ENCODE measurements around the gene EXD3. TPM values are rescaled to one million over a fixed set of nuclear protein-coding genes. Genes with fewer than 3 reads are reported as not detected.

The EXD3 gene, protein sequence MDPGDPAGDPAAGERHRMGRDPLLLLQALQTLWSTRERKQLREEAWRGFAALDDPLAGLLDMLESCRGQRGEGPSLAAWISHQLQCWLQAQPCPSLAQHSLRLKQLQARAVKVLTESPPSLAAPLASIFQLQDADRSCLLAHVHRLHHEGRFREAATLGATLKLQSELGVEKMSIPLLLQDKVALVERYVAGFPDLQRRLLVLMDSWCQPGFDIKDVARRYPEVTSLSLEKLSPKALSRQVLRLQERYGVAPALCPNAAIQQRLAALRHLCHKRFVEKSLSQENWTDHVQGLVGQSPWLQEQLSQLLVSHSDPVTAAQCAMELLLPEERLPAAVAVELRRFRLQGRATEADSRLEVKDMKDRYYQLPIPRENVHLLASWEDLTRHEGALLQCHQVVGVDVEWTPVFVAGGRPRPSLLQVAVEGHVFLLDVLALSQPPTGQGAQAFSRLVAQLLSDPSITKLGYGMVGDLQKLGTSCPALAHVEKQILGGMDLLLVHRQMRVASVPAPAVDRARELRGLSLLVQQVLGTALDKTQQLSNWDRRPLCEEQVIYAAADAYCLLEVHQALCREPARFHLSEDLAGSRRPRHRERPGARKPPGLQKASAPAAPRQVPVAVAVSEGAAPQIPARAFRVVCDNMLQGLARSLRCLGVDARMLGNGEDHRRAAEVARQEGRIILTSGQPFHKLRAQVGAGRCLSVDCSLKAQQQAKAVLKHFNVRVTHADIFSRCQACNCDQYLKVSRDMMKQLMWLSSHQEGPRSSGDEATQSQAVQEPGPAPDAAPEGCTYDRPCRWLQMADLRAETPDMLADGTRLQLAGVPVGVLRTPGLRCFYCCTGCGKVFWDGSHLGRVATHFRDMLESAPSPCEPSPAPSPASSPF
- total RNA-seq = 9.5 TPM

DNA sequence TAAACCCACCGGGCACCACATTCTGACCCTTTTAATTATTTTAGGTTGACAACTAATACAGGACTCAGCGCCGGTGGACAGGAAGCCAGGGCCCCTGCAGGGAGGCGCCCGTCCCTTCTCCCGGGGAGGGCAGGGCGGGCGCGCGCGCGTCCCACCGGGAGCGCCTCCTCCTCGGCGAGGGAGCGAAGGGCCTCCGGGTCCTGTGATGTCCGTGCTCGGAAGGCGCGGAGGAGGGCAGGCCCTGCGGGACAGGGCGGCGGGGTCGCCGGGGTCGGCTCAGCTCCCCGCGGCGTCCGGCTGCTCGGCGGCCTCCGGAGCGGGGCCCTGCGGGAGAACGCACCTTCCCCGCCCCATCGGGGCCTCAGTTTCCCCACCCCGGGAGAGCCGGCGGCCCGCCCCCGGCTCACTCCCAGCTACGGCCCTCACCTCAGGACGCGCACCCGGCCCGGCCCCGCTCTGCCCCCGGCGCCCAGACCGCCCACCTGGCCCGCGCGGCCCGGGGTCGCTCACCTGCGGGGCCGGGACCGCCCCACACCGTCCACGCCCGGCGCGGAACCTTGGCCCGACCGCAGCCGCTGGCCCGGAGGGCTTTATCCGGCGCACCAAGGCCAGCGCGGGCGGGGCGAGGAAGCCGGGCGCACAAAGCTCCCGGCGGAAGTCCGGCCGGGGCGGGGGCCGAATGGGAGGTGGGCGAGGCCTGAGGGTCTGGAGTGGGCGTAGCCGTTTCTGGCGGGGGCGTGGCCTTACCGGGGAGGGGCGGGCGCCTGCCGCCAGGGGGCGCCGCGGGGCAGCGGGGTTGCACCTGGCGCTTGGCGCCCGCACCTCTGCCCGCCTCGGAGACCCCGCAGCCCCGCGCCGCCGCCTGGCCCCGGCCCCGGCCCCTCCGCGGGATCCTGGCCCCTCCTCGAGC lies at the start of gene EXD3, which contains the start of gene NOXA1:
TSS of gene EXD3 (minus strand) at position 559 of the 910 bp plus-strand sequence. CDS start 27,805 bp downstream, outside the sequence.
TSS of gene NOXA1 (plus strand) at position 790 of the 910 bp plus-strand sequence. CDS start 137 bp downstream, outside the sequence.

DNA sequence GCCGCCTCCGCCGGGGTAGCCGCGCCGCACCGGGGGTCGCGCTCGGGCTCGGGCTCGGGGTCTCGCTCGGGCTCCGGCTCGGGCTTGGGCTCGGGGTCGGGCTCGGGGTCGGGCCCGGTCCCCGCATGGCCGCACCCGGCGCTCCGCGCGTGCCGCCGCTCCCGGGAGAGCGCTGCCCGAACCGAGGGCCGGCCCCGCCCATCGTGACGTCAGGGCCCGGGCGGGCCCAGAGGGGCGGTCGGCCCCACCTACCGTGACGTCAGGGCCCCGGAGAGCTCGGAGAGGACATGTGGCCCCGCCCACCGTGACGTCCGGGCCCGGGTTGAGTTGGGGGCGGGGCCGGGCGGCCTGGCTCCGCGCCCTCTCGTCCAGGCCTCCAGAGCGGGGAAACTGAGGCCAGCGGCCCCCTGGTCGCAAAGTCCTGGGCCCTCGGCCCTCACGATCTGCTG lies 36.2 kb upstream of the EXD3 start, which contains the start of gene NSMF:
TSS of gene NSMF (minus strand) at position 183 of the 449 bp plus-strand sequence. CDS start 232 bp downstream, outside the sequence.

DNA sequence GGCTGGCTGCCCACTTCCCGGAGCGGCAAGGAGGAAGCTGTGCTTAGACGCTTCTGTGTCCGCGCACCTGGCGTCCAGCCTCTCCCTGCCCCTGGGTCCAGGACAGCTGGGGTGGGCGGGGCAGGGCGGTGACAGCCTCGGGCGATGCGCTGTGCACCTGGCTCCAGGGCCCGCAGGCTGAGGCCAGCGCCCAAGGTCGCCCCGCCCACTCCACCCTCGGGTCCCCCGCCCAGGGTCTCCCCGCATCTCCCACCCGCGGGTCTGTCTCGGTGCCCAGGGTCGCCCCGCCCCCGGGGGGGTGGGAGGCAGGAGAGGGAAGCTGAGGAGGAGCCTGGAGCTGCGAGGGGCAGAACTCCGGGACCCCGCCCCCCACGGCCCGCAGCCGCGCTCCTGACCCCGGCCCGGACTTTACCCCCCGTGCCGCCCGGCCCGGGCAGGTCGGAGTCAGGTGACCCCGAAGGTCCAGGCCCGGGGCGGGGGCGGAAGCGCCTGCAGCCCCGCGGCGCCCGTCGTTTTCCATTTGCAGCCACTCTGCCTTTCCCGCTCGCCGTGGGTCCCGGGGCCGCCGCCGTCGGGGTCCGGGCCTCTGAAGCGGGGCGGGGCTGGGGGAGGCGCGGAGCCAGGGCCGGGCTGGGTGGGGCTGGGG lies 18.4 kb upstream of the EXD3 start, which contains the start of gene ENTPD8:
TSS of gene ENTPD8 (minus strand) at position 69 of the 646 bp plus-strand sequence. CDS start 3,072 bp downstream, outside the sequence.

DNA sequence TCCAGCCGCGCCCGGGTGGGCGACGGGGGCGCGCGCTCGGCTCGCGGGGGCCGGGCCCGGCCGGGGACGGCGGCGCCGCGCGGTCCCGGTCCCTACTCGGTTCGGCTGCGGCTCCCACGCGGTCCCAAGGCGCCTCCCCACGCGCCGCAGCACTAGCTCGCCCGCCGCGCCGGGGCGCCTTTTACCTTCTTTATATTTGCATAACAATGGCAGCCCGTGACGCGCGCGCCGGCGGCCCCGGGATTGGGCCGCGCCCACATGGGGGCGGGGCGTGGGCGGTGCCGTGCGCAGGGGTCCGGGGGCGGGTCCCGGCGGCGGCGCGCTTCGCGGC lies 120.9 kb downstream of the EXD3 start, which contains the start of gene NRARP:
TSS of gene NRARP (minus strand) at position 154 of the 331 bp plus-strand sequence. CDS start 343 bp downstream, outside the sequence.

DNA sequence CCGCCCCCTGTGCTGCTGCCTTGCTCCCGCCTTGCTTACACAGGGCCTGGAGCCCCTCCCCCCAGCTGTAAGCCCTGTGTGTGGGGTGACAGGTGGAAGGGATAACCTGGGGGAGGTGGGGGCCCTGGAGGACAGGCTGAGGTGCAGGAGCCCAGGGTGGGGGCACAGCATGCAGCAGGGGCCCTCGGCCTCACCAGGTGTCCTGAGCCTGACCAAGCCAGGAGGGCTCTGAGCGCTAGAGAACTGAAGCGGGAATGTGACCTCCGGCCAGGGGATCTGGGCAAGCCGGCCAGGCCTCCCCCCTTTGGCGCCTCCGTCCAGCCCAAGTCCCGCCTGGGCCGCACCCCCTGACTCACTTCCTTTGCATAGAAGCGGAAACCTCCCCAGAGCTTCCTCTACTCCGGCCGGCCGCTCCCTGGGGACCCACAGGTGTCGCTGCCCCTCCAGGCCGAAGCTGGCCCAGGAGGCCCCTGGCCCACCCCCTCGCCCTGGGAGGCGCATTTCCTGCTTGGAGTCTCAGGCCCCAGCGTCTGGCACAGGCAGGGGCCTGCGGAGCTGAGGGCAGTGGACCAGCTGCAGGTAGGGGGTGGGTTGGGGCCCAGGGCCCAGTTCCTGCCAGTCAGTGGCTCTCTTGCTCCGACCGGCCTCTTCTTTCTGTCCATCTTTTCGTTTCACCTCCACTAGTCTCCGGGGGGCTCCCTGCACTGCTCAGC lies 145.5 kb downstream of the EXD3 start, which contains the start of gene TOR4A:
TSS of gene TOR4A (plus strand) at position 398 of the 713 bp plus-strand sequence. CDS start 964 bp downstream, outside the sequence.

Other genes starting within 250 kb of the EXD3 start
- gene ANAPC2, start 234.6 kb downstream of the EXD3 start, total RNA-seq = 24.0 TPM
- gene SSNA1, start 234.5 kb downstream of the EXD3 start, total RNA-seq = 27.5 TPM
- 7.8 TPM for gene TPRN, start 222.4 kb downstream of the EXD3 start, total RNA-seq
- 38.8 TPM for gene TMEM203, start 217.5 kb downstream of the EXD3 start, total RNA-seq
- gene NDOR1, start 217.5 kb downstream of the EXD3 start, total RNA-seq = 3.9 TPM
- 1.8 TPM for gene RNF208, start 200.9 kb downstream of the EXD3 start, total RNA-seq
- gene CYSRT1, start 198.0 kb downstream of the EXD3 start, total RNA-seq = 0.92 TPM
- not detected for gene RNF224, start 195.7 kb downstream of the EXD3 start, total RNA-seq
- gene SLC34A3, start 192.3 kb downstream of the EXD3 start, total RNA-seq = not detected
- 213 TPM for gene TUBB4B, start 181.9 kb downstream of the EXD3 start, total RNA-seq
- gene STPG3, start 171.9 kb downstream of the EXD3 start, total RNA-seq = not detected
- 38.8 TPM for gene NELFB, start 167.8 kb downstream of the EXD3 start, total RNA-seq
- gene TOR4A, start 145.4 kb downstream of the EXD3 start, total RNA-seq = 0.92 TPM
- 5.8 TPM for gene NRARP, start 120.9 kb downstream of the EXD3 start, total RNA-seq
- gene NOXA1, start 231 bp upstream of the EXD3 start, total RNA-seq = 1.6 TPM
- not detected for gene ENTPD8, start 18.2 kb upstream of the EXD3 start, total RNA-seq
- gene NSMF, start 36.2 kb upstream of the EXD3 start, total RNA-seq = 54.2 TPM
- gene PNPLA7, start 127.2 kb upstream of the EXD3 start, total RNA-seq = 1.6 TPM
- 26.8 TPM for gene MRPL41, start 128.7 kb upstream of the EXD3 start, total RNA-seq
- gene DPH7, start 155.8 kb upstream of the EXD3 start, total RNA-seq = 25.6 TPM
- gene ZMYND19, start 167.3 kb upstream of the EXD3 start, total RNA-seq = 16.8 TPM
- 17.3 TPM for gene ARRDC1, start 182.5 kb upstream of the EXD3 start, total RNA-seq
- 64.1 TPM for gene EHMT1, start 195.8 kb upstream of the EXD3 start, total RNA-seq

Measured in diencephalon (tissue), 1 donor.